GM18507 (cell line): Measurements from ENCODE around the gene IKZF3.
"Not testable (repeated sequence)": the region's sequence is repeated elsewhere in the genome, so short reads cannot be mapped to it uniquely, and the experiment has no call there.

Source experiments
- DNase-seq: peaks from one replicate; pipeline ENCODE4 v3.0.0; 2011; ENCODE audit warnings: low read depth; ENCODE audit not compliant: insufficient read length; ENCODE audit errors: extremely low spot score
- FAIRE-seq: peaks from 2 replicates; lab custom pipeline; 2011; peaks lifted over from hg19 to GRCh38; lab: Jason Lieb, UNC

IKZF3 gene

GRCh38 chr17:39863918-39864746, at the start of gene IKZF3:
Gene IKZF3 (minus strand): TSS chr17:39864312. CDS start chr17:39864126, 186 bp downstream.
- DNase-seq: no peak
- FAIRE-seq: no peak

- no peak for DNase-seq
- FAIRE-seq: no peak
These were observed 44.8 kb upstream of the IKZF3 start for GRCh38 chr17:39908789-39909352.

GRCh38 chr17:39904990-39905288, 40.8 kb upstream of the IKZF3 start:
- no peak for DNase-seq
- no peak for FAIRE-seq

GRCh38 chr17:39903158-39903884, 39.2 kb upstream of the IKZF3 start:
- no peak for DNase-seq
- no peak for FAIRE-seq

GRCh38 chr17:39902027-39902426, 37.9 kb upstream of the IKZF3 start:
- DNase-seq, FAIRE-seq: not testable (repeated sequence)

GRCh38 chr17:39899215-39899614, 35.1 kb upstream of the IKZF3 start:
- no peak for DNase-seq
- FAIRE-seq: no peak

- DNase-seq: no peak
- no peak for FAIRE-seq
These were observed 34.0 kb upstream of the IKZF3 start for GRCh38 chr17:39898088-39898487.

- DNase-seq (no peak), FAIRE-seq (no peak)
These were observed 30.7 kb upstream of the IKZF3 start for GRCh38 chr17:39894681-39895376.

- FAIRE-seq: no peak
- DNase-seq: no peak
These were observed 25.1 kb upstream of the IKZF3 start for GRCh38 chr17:39889200-39889599.

GRCh38 chr17:39887078-39887477, 23.0 kb upstream of the IKZF3 start:
- no peak for FAIRE-seq
- no peak for DNase-seq

- not testable (repeated sequence) for FAIRE-seq, DNase-seq
These were observed 22.0 kb upstream of the IKZF3 start for GRCh38 chr17:39886102-39886501.

GRCh38 chr17:39872751-39873150, 8.6 kb upstream of the IKZF3 start:
- DNase-seq: no peak
- FAIRE-seq: peak; percentile 41

- no peak for DNase-seq
- no peak for FAIRE-seq
These were observed 7.7 kb upstream of the IKZF3 start for GRCh38 chr17:39871801-39872200.

- FAIRE-seq (peak; percentile 35), DNase-seq (no peak)
These were observed 6.7 kb upstream of the IKZF3 start for GRCh38 chr17:39870776-39871175.

GRCh38 chr17:39868554-39868942, 4.4 kb upstream of the IKZF3 start:
- FAIRE-seq (no peak), DNase-seq (no peak)

GRCh38 chr17:39867880-39868553, 3.9 kb upstream of the IKZF3 start, which contains the start of gene ZPBP2:
Gene ZPBP2 (plus strand): TSS chr17:39868202. CDS start chr17:39868355, 153 bp downstream.
- DNase-seq (no peak), FAIRE-seq (no peak)

- no peak for DNase-seq
- FAIRE-seq: peak; percentile 100
These were observed 3.2 kb upstream of the IKZF3 start for GRCh38 chr17:39867084-39867879.

- no peak for FAIRE-seq
These were observed 2.1 kb upstream of the IKZF3 start for GRCh38 chr17:39866013-39866730.

More at GRCh38 chr17:39866013-39866730, 2.1 kb upstream of the IKZF3 start:
- DNase-seq: no peak
